ENCODE results near the gene AKAP8. TPM values are rescaled to one million over a fixed set of nuclear protein-coding genes. Genes with fewer than 3 reads are reported as not detected.

Gene AKAP8
- total and polyA plus RNA-seq, 9 of the 15 experiments (the other 6 are each of a cell fraction or from before 2014, with no cell fraction given): 3.4 to 56.5 (median 15.0) TPM

GRCh38 chr19:15378534-15379082 lies 979 bp downstream of the AKAP8 start (continued):
- TF ChIP-seq, protein P1, sequence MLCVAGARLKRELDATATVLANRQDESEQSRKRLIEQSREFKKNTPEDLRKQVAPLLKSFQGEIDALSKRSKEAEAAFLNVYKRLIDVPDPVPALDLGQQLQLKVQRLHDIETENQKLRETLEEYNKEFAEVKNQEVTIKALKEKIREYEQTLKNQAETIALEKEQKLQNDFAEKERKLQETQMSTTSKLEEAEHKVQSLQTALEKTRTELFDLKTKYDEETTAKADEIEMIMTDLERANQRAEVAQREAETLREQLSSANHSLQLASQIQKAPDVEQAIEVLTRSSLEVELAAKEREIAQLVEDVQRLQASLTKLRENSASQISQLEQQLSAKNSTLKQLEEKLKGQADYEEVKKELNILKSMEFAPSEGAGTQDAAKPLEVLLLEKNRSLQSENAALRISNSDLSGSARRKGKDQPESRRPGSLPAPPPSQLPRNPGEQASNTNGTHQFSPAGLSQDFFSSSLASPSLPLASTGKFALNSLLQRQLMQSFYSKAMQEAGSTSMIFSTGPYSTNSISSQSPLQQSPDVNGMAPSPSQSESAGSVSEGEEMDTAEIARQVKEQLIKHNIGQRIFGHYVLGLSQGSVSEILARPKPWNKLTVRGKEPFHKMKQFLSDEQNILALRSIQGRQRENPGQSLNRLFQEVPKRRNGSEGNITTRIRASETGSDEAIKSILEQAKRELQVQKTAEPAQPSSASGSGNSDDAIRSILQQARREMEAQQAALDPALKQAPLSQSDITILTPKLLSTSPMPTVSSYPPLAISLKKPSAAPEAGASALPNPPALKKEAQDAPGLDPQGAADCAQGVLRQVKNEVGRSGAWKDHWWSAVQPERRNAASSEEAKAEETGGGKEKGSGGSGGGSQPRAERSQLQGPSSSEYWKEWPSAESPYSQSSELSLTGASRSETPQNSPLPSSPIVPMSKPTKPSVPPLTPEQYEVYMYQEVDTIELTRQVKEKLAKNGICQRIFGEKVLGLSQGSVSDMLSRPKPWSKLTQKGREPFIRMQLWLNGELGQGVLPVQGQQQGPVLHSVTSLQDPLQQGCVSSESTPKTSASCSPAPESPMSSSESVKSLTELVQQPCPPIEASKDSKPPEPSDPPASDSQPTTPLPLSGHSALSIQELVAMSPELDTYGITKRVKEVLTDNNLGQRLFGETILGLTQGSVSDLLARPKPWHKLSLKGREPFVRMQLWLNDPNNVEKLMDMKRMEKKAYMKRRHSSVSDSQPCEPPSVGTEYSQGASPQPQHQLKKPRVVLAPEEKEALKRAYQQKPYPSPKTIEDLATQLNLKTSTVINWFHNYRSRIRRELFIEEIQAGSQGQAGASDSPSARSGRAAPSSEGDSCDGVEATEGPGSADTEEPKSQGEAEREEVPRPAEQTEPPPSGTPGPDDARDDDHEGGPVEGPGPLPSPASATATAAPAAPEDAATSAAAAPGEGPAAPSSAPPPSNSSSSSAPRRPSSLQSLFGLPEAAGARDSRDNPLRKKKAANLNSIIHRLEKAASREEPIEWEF (CRISPR knock-in tag; IDR thresholded peaks at IDR 0.05): no peak
- TF ChIP-seq, protein P2, sequence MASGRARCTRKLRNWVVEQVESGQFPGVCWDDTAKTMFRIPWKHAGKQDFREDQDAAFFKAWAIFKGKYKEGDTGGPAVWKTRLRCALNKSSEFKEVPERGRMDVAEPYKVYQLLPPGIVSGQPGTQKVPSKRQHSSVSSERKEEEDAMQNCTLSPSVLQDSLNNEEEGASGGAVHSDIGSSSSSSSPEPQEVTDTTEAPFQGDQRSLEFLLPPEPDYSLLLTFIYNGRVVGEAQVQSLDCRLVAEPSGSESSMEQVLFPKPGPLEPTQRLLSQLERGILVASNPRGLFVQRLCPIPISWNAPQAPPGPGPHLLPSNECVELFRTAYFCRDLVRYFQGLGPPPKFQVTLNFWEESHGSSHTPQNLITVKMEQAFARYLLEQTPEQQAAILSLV (tag; IDR thresholded peaks at IDR 0.05): no peak
- TF ChIP-seq POLR2A (conservative IDR thresholded peaks at IDR 0.05) (peak; percentile 51), CBX2 (IDR thresholded peaks at IDR 0.05; ENCODE audit: insufficient read depth, low read length, poor library complexity, severe bottlenecking) (no peak), NFIC (IDR thresholded peaks at IDR 0.05) (no peak), POLR3G (IDR thresholded peaks at IDR 0.05; ENCODE audit: extremely low read depth, insufficient read length, insufficient replicate concordance) (no peak), CC2D1A (IDR thresholded peaks at IDR 0.05) (no peak), ZNF140 (CRISPR knock-in tag; IDR thresholded peaks at IDR 0.05) (no peak), HMBOX1 (IDR thresholded peaks at IDR 0.05) (no peak), PTBP1 (IDR thresholded peaks at IDR 0.05; ENCODE audit: low read depth, low read length) (no peak), ZNF217 (CRISPR knock-in tag; IDR thresholded peaks at IDR 0.05) (no peak), TBP (optimal IDR thresholded peaks at IDR 0.05; ENCODE audit: low read depth, low read length) (no peak)
- TF ChIP-seq, protein P3, sequence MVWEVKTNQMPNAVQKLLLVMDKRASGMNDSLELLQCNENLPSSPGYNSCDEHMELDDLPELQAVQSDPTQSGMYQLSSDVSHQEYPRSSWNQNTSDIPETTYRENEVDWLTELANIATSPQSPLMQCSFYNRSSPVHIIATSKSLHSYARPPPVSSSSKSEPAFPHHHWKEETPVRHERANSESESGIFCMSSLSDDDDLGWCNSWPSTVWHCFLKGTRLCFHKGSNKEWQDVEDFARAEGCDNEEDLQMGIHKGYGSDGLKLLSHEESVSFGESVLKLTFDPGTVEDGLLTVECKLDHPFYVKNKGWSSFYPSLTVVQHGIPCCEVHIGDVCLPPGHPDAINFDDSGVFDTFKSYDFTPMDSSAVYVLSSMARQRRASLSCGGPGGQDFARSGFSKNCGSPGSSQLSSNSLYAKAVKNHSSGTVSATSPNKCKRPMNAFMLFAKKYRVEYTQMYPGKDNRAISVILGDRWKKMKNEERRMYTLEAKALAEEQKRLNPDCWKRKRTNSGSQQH (CRISPR knock-in tag; IDR thresholded peaks at IDR 0.05): no peak
- TF ChIP-seq, protein P4, sequence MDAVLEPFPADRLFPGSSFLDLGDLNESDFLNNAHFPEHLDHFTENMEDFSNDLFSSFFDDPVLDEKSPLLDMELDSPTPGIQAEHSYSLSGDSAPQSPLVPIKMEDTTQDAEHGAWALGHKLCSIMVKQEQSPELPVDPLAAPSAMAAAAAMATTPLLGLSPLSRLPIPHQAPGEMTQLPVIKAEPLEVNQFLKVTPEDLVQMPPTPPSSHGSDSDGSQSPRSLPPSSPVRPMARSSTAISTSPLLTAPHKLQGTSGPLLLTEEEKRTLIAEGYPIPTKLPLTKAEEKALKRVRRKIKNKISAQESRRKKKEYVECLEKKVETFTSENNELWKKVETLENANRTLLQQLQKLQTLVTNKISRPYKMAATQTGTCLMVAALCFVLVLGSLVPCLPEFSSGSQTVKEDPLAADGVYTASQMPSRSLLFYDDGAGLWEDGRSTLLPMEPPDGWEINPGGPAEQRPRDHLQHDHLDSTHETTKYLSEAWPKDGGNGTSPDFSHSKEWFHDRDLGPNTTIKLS (IDR thresholded peaks at IDR 0.05; ENCODE audit: borderline replicate concordance, low read depth): no peak
- TF ChIP-seq, protein P5, sequence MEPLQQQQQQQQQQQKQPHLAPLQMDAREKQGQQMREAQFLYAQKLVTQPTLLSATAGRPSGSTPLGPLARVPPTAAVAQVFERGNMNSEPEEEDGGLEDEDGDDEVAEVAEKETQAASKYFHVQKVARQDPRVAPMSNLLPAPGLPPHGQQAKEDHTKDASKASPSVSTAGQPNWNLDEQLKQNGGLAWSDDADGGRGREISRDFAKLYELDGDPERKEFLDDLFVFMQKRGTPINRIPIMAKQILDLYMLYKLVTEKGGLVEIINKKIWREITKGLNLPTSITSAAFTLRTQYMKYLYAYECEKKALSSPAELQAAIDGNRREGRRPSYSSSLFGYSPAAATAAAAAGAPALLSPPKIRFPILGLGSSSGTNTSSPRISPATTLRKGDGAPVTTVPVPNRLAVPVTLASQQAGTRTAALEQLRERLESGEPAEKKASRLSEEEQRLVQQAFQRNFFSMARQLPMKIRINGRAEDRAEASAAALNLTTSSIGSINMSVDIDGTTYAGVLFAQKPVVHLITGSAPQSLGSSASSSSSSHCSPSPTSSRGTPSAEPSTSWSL (CRISPR knock-in tag; IDR thresholded peaks at IDR 0.05; ENCODE audit: borderline replicate concordance): no peak
